Left forelimb (tissue), 1 donor: ENCODE measurements around the gene AOPEP.
A peak's percentile ranks its signal among the peaks of the same experiment; 100 is the strongest.

ENCODE experiments used
- DNase-seq: peaks from one replicate; pipeline ENCODE4 v3.0.0-alpha.2; 2018; ENCODE audit warnings: low spot score

The AOPEP gene

GRCh38 chr9:94993160-94993820 is 266.8 kb downstream of the AOPEP start:
- no peak for DNase-seq

- no peak for DNase-seq
Measured at GRCh38 chr9:94993821-94994165, 267.3 kb downstream of the AOPEP start.

GRCh38 chr9:94995048-94995693 is 268.7 kb downstream of the AOPEP start:
- no peak for DNase-seq

- no peak for DNase-seq
Measured at GRCh38 chr9:94996641-94997040, 270.1 kb downstream of the AOPEP start.

GRCh38 chr9:94997727-94998126 is 271.2 kb downstream of the AOPEP start:
- DNase-seq = no peak

- DNase-seq = no peak
Measured at GRCh38 chr9:94999832-95000231, 273.3 kb downstream of the AOPEP start.

- DNase-seq = no peak
Measured at GRCh38 chr9:95000821-95001220, 274.3 kb downstream of the AOPEP start.

- DNase-seq = no peak
Measured at GRCh38 chr9:95001720-95002119, 275.2 kb downstream of the AOPEP start.

GRCh38 chr9:95003689-95004410 is 277.4 kb downstream of the AOPEP start:
- peak; percentile 71 for DNase-seq

GRCh38 chr9:95004411-95005277 is 278.1 kb downstream of the AOPEP start:
- peak; percentile 72 for DNase-seq

- no peak for DNase-seq
Measured at GRCh38 chr9:95005278-95006143, 279.0 kb downstream of the AOPEP start.

GRCh38 chr9:95007226-95007869 is 280.8 kb downstream of the AOPEP start:
- no peak for DNase-seq

- no peak for DNase-seq
Measured at GRCh38 chr9:95008151-95008771, 281.8 kb downstream of the AOPEP start.

GRCh38 chr9:95009459-95009858 is 283.0 kb downstream of the AOPEP start:
- DNase-seq = no peak

GRCh38 chr9:95010431-95010838 is 283.9 kb downstream of the AOPEP start:
- DNase-seq = no peak

GRCh38 chr9:95012035-95012708 is 285.7 kb downstream of the AOPEP start:
- DNase-seq = no peak

GRCh38 chr9:95012902-95013301 is 286.4 kb downstream of the AOPEP start:
- no peak for DNase-seq

- no peak for DNase-seq
Measured at GRCh38 chr9:95014917-95015316, 288.4 kb downstream of the AOPEP start.

GRCh38 chr9:95015569-95015968 is 289.1 kb downstream of the AOPEP start:
- DNase-seq = no peak

- DNase-seq = no peak
Measured at GRCh38 chr9:95017062-95017461, 290.6 kb downstream of the AOPEP start.
